Measurements from ENCODE around the gene NTRK3.

NTRK3 gene

DNA sequence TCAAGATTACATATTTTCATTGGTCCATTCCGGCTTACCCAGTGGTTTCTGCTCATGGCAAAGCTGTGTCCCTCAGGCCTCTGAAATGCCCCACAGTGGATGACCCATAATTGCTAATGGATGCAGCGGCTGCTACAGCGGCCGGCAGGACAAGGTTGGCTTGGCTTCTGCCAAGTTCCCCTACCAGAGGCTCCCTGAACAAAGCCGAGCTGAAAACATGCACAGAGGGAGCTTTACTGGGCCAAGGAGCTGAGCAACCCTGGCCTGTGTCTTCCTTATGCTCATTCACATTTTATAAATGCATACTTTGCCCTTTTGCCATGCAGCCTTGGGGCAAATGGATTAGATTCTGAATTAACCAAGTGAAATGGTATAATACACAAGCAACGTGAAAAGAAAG lies 150.5 kb downstream of the NTRK3 start:
- H3K4me3 Mint-ChIP-seq = no peak overlapping the region
- H3K4me1 Mint-ChIP-seq = no peaks in the 10 kb centered on the region

DNA sequence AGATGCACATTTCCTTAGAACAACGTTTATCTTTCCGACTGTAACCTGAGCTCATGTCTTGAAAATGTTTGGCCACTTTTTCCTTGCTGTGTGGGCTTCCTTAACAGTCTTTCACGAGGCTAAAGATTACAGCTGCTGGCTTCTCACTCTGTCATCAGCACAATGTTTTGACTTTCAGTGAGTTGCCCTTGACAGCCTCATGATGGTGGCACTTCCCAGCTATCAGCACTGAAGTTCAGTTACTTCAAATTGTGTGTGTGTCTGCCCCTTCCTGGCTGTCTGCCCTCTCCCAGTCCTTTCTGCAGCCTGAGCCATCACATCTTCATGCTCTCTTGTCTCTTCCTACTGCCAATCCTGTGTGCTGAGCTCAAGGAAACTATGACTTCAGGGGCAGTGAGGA lies 152.2 kb downstream of the NTRK3 start:
- Mint-ChIP-seq H3K9me3 (no peaks in the 10 kb centered on the region), H3K4me1 (no peaks in the 10 kb centered on the region), H3K36me3 (no peaks in the 10 kb centered on the region), H3K27ac (no peak overlapping the region), H3K27me3 (peaks cover 6% of the 10 kb centered on the region), H3K4me3 (no peak overlapping the region)

More for the DNA sequence above, 150.5 kb downstream of the NTRK3 start:
- no peak overlapping the region for H3K27ac Mint-ChIP-seq
- no peaks in the 10 kb centered on the region for H3K36me3 Mint-ChIP-seq
- no peaks in the 10 kb centered on the region for H3K9me3 Mint-ChIP-seq
- H3K27me3 Mint-ChIP-seq = peaks cover 6% of the 10 kb centered on the region

DNA sequence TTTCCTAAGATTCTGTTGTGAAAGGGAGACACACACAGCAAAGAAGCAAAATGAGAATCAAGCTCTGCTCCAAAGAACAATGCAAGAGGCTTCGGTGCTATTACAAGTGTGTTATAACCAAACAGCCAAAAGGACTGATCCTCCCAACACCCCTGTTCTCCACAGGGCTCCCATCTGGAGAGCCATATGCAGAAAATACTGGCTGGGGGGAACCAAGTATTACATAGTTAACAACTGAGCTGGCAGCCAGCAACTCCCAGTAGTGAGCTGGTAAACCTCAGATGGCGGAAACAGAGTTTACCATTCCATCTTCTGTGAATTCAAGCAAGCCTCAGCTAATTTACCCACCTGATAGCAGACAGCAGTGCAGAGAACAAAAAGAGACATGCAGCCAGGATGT lies 156.4 kb downstream of the NTRK3 start:
- H3K27me3 Mint-ChIP-seq = no peaks in the 10 kb centered on the region
- H3K27ac Mint-ChIP-seq = no peak overlapping the region
- no peak overlapping the region for H3K4me3 Mint-ChIP-seq
- no peaks in the 10 kb centered on the region for H3K36me3 Mint-ChIP-seq
- no peaks in the 10 kb centered on the region for H3K4me1 Mint-ChIP-seq
- no peaks in the 10 kb centered on the region for H3K9me3 Mint-ChIP-seq

DNA sequence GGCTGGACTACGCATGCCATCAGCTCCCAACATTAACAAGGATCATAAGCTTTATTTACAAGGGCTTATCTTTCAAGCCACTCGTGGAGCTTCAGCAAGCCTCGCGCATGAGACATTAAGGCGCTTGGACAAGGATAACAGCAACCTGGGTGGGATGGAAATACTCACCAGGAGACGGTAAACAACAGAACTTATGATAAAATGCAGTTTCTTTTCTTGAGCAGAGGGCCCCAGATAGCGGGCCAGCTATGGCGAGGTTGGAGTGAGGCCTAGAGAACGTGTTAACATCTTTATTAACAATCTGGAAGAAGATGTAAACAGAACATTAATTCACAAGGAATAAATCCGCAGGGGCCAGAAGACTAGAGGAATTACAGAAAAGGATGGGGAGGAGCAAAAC lies 158.2 kb downstream of the NTRK3 start:
- Mint-ChIP-seq H3K4me3 (no peak overlapping the region), H3K36me3 (no peaks in the 10 kb centered on the region), H3K27me3 (no peaks in the 10 kb centered on the region), H3K4me1 (no peaks in the 10 kb centered on the region), H3K9me3 (no peaks in the 10 kb centered on the region), H3K27ac (no peak overlapping the region)

- Mint-ChIP-seq H3K27me3 (no peaks in the 10 kb centered on the region), H3K4me3 (no peak overlapping the region), H3K4me1 (no peaks in the 10 kb centered on the region), H3K27ac (no peak overlapping the region), H3K9me3 (no peaks in the 10 kb centered on the region), H3K36me3 (no peaks in the 10 kb centered on the region)
These were observed 165.0 kb downstream of the NTRK3 start for GRCh38 chr15:88091444-88092016.

DNA sequence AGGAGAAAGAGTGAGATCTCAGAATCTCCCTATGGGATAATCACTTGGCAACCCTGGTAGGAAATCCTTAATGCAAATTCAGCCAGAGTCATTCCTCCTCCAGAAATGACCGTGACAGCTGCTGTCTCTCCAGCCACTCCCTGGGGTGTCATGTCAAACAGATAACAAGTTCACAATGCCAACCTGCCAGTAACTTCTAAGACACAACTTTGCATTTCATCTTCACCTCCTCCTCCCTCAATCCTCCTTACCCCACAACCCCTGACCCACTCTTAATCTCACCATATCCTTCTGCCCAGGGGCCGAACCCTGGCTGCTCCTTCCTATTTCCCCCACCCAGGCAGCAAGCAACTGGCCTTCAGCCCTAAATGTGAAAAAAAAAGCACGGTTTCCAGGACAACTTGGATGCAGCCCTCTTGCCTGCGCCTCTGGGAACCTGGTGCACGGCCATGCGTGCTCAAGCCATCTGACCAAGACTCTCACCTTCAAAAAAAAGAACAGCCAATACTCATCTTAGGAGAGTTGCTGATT lies 166.0 kb downstream of the NTRK3 start:
- no peaks in the 10 kb centered on the region for H3K36me3 Mint-ChIP-seq
- no peak overlapping the region for H3K4me3 Mint-ChIP-seq
- no peaks in the 10 kb centered on the region for H3K27me3 Mint-ChIP-seq
- H3K9me3 Mint-ChIP-seq = no peaks in the 10 kb centered on the region
- H3K4me1 Mint-ChIP-seq = no peaks in the 10 kb centered on the region
- no peak overlapping the region for H3K27ac Mint-ChIP-seq

GRCh38 chr15:88089731-88090130 lies 166.8 kb downstream of the NTRK3 start:
- Mint-ChIP-seq H3K27ac (no peak overlapping the region), H3K9me3 (no peaks in the 10 kb centered on the region), H3K4me1 (no peaks in the 10 kb centered on the region), H3K27me3 (no peaks in the 10 kb centered on the region), H3K4me3 (no peak overlapping the region), H3K36me3 (no peaks in the 10 kb centered on the region)

DNA sequence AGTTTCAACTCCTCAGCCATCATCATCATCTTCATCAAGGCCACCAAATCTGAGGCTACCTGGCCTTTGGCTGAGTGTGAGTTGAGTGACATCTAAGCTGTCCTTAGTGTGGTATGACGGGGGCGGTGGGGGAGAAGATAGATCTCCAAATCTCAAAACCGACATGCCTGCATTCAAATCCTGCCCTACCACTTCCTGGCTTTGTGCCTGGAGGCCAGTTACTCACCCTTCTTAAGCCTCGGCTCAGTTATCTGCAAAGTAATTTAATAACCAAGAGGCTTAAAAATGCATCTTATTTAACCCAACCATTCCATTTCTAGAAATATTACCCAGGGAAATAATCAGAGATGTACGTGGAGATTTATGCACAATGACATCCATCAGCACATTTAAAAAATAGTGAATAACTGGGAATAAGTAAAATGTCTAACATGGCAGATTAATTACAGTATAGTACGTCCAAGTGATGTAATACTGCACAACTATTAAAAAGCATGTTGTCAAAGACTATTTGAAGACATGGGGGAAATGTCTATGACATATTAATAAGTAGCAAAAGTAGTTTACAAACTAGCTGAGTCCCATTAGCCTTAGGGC lies 167.4 kb downstream of the NTRK3 start:
- Mint-ChIP-seq H3K36me3 (no peaks in the 10 kb centered on the region), H3K9me3 (no peaks in the 10 kb centered on the region), H3K27ac (no peak overlapping the region)

DNA sequence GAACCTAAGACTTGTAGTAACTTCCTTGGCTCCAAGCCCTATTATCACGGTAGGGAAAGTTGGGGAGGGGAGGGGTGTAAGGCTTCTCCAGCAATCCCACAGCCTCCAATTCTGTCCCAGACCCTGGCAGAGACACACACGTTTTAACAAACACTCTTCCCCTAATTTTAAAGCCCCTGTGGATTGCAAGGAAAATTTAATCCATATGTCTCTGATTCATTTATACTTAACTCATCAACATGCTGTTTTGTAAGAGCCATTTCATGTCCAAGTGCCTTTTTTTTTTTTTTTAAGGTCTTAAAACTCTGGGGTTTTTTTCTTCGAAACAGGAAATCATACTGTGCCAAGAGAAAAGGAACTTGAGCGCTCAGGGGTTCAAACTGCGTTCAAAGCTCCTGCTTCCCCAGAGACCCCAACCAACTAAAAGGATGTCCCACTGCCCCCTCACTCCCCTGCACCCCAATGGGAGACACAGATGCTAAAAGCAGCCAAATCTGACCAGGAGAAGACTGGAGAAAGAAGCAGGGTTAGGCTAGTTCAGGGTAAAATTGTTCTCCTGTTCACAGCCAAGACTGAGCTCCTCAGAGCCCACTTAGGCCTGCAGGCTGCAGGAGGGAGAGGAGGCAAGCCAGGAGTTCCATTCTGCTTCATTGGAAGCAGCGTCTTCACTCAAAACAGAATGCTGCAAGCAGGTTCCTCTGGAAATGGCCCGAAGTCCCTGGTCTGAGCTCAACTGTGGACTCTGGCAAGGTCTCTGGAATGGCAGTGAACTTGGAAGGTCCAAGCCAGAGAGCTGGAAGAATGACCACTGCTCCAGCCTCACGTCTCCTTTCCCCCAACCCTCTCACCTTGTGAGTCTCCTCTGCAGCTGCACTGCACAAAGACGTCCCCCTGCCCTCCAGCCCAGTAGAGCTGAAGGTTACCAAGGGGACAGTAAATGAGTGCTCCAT lies 172.5 kb downstream of the NTRK3 start:
- Mint-ChIP-seq H3K4me3 (no peak overlapping the region), H3K9me3 (no peaks in the 10 kb centered on the region), H3K27ac (no peak overlapping the region)

More for the DNA sequence above, 167.4 kb downstream of the NTRK3 start:
- no peak overlapping the region for H3K4me3 Mint-ChIP-seq
- H3K4me1 Mint-ChIP-seq = no peaks in the 10 kb centered on the region
- H3K27me3 Mint-ChIP-seq = no peaks in the 10 kb centered on the region

DNA sequence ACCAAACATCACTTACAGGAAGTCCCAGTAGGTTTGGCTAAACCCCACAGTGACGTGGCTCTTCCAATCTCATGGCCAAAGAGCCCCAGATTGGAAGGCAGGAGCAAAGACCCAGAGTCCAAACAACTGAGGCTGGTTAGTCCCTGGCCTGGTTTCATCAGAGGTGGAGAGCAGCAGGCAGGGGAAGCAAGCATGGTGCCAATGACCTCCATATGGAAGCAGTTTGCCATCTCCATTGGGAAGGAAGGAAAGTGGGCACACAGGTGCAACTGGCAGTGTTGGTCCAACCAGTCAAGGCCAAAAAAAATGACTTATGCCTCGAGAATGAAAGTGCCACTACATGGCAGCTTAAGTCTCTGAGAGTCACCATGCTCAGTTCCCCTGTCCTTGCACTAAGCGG lies 175.9 kb downstream of the NTRK3 start:
- no peaks in the 10 kb centered on the region for H3K4me1 Mint-ChIP-seq
- no peak overlapping the region for H3K4me3 Mint-ChIP-seq
- H3K36me3 Mint-ChIP-seq = no peaks in the 10 kb centered on the region
- peaks cover 2% of the 10 kb centered on the region for H3K27me3 Mint-ChIP-seq
- H3K9me3 Mint-ChIP-seq = no peaks in the 10 kb centered on the region
- H3K27ac Mint-ChIP-seq = no peak overlapping the region

More for the DNA sequence above, 172.5 kb downstream of the NTRK3 start:
- Mint-ChIP-seq H3K36me3 (no peaks in the 10 kb centered on the region), H3K4me1 (no peaks in the 10 kb centered on the region), H3K27me3 (peaks cover 2% of the 10 kb centered on the region)

- H3K36me3 Mint-ChIP-seq = no peaks in the 10 kb centered on the region
- no peak overlapping the region for H3K4me3 Mint-ChIP-seq
- no peaks in the 10 kb centered on the region for H3K4me1 Mint-ChIP-seq
- H3K27me3 Mint-ChIP-seq = peaks cover 1% of the 10 kb centered on the region
- no peaks in the 10 kb centered on the region for H3K9me3 Mint-ChIP-seq
- H3K27ac Mint-ChIP-seq = no peak overlapping the region
These were observed 179.1 kb downstream of the NTRK3 start for GRCh38 chr15:88077296-88078020.

DNA sequence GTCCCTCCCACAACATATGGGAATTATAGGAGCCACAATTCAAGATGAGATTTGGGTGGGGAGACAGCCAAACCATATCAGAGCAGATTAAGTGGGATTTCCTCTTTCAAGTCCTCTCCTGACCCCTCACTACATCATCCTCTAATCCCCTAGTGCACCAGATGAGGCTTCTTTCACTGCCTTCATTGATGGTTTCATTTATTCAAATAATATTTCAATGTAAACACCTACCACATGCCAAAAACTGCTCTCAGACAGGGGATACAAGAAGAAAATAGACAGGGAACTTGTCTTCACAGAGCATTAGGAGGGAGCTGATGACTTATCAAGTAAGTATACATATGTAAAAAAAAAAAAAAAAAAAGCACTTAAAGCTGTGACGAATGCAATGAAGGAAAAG lies 180.2 kb downstream of the NTRK3 start:
- no peak overlapping the region for H3K27ac Mint-ChIP-seq

GRCh38 chr15:88075102-88075501 lies 181.4 kb downstream of the NTRK3 start:
- H3K36me3 Mint-ChIP-seq = no peaks in the 10 kb centered on the region
- H3K27ac Mint-ChIP-seq = no peak overlapping the region
- H3K4me3 Mint-ChIP-seq = no peak overlapping the region
- H3K27me3 Mint-ChIP-seq = no peaks in the 10 kb centered on the region
- no peaks in the 10 kb centered on the region for H3K9me3 Mint-ChIP-seq
- no peaks in the 10 kb centered on the region for H3K4me1 Mint-ChIP-seq

More for the DNA sequence above, 180.2 kb downstream of the NTRK3 start:
- no peaks in the 10 kb centered on the region for H3K9me3 Mint-ChIP-seq
- H3K4me3 Mint-ChIP-seq = no peak overlapping the region
- no peaks in the 10 kb centered on the region for H3K4me1 Mint-ChIP-seq
- no peaks in the 10 kb centered on the region for H3K36me3 Mint-ChIP-seq
- no peaks in the 10 kb centered on the region for H3K27me3 Mint-ChIP-seq

GRCh38 chr15:88074386-88074785 lies 182.2 kb downstream of the NTRK3 start:
- Mint-ChIP-seq H3K27ac (no peak overlapping the region), H3K36me3 (no peaks in the 10 kb centered on the region), H3K4me3 (no peak overlapping the region), H3K27me3 (no peaks in the 10 kb centered on the region), H3K9me3 (no peaks in the 10 kb centered on the region), H3K4me1 (no peaks in the 10 kb centered on the region)

DNA sequence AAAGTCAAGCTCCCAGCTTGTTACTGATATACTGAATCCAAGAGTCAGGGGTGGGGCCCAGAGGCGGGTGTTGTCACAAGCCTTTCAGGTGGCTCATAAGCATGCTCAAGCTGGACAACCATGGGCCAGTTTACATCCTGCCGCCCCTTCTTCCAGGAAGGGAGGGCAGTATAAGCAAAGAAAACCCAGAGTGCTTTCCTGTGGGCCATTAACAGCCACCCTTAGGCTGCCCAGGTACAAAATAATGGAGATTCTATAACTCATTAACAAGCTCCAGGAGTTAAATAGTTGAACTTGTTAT lies 183.2 kb downstream of the NTRK3 start:
- H3K27ac Mint-ChIP-seq = no peak overlapping the region
- H3K4me1 Mint-ChIP-seq = no peaks in the 10 kb centered on the region
- H3K9me3 Mint-ChIP-seq = no peaks in the 10 kb centered on the region
- H3K27me3 Mint-ChIP-seq = no peaks in the 10 kb centered on the region
- no peaks in the 10 kb centered on the region for H3K36me3 Mint-ChIP-seq
- H3K4me3 Mint-ChIP-seq = no peak overlapping the region
